ENCODE measurements around the gene NAIF1.

DNA sequence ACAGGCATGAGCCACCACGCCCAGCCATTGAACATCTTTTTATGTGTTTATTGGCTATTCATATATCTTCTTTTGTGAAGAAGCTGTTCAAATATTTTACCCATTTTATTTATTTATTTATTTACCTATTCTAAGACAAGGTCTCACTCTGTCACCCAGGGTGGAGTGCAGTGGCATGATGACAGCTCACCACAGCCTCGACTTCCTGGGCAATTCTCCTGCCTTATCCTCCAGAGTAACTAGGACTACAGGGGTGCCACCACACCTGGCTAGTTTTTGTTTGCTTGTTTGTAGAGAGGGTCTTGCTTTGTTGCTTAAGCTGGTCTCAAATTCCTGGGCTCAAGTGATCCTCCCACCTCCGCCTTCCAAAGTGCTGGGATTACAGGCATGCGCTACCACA lies 33.5 kb downstream of the NAIF1 start:
- TF ChIP-seq, protein P1, sequence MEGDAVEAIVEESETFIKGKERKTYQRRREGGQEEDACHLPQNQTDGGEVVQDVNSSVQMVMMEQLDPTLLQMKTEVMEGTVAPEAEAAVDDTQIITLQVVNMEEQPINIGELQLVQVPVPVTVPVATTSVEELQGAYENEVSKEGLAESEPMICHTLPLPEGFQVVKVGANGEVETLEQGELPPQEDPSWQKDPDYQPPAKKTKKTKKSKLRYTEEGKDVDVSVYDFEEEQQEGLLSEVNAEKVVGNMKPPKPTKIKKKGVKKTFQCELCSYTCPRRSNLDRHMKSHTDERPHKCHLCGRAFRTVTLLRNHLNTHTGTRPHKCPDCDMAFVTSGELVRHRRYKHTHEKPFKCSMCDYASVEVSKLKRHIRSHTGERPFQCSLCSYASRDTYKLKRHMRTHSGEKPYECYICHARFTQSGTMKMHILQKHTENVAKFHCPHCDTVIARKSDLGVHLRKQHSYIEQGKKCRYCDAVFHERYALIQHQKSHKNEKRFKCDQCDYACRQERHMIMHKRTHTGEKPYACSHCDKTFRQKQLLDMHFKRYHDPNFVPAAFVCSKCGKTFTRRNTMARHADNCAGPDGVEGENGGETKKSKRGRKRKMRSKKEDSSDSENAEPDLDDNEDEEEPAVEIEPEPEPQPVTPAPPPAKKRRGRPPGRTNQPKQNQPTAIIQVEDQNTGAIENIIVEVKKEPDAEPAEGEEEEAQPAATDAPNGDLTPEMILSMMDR (IDR thresholded peaks at IDR 0.05), result no peak
- TF ChIP-seq POLR2A (IDR thresholded peaks at IDR 0.05; ENCODE audit: low read length), result no peak

Data from A549 (cell line).